ENCODE results near the gene SCRT2. TPM values are rescaled to one million over a fixed set of nuclear protein-coding genes. Genes with fewer than 3 reads are reported as not detected.

Gene SCRT2
- total and polyA plus RNA-seq, 2 of the 8 experiments (the other 6 are each of a cell fraction or from before 2014, with no cell fraction given), result 0.12 to 0.34 TPM

DNA sequence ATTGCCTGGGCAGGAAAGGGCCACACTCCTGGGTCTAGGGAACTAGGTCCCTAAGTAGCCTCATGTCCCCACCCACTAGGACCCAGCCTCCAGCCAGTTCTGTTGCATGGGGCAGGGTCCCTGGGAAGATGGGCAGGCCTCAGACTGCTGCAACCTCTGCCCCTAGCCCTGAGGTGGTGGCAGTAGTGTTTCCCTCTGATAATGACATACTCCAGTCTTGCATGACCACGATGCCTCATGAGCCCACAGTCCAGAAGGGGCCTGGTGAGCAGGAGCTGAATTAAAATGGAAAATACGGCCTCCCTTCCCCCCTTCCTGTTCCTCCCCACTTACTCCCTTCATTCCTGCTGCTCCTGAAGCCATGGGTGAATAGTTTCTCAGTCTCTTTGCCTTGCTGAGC, 36.0 kb upstream of the SCRT2 start:
- H2BK5ac ChIP-seq (ENCODE audit: low read depth, low read length), result no peak overlapping the region
- H2AK5ac ChIP-seq (ENCODE audit: low read depth, low read length), result no peak overlapping the region
- H3K27me3 ChIP-seq (replicated peaks in 1 of 4; ENCODE audit: control insufficient read depth in 3 of 4, extremely low read depth in 1 of 4, insufficient read depth in 3 of 4, low read length in 3 of 4), result peaks cover 1 to 15% (median 12%) of the 10 kb centered on the region in 4 experiments
- no peak overlapping the region for H3K4me3 ChIP-seq (ENCODE audit: extremely low read depth in 1 of 4, insufficient read depth in 2 of 4, low read depth in 3 of 4, low read length in 4 of 4)
- CTCF ChIA-PET (ENCODE audit: partially characterized antibody), result interaction anchor here (0.8 to 1.8 kb wide), 5 partner anchors 8 to 25 kb away, joined by 3 to 4 read pairs (median 3); no protein-coding TSS in a partner anchor
- H2BK20ac ChIP-seq (ENCODE audit: low read length), result no peak overlapping the region; the same call in 1 of the 2 replicates
- no peak overlapping the region for H3K56ac ChIP-seq (replicated peaks; ENCODE audit: insufficient read length, low read depth, low read length)
- H2AFZ ChIP-seq (ENCODE audit: low read length), result no peak overlapping the region
- no peak overlapping the region for H3K9ac ChIP-seq (replicated peaks in 1 of 4; ENCODE audit: extremely low read depth in 1 of 4, low read depth in 3 of 4, low read length in 3 of 4)
- H3K4me2 ChIP-seq (ENCODE audit: insufficient read depth in 1 of 2, low read depth in 2 of 2, low read length in 2 of 2), result no peak overlapping the region; a peak in 1 of 4 replicates
- WGBS, 2 experiments (ENCODE audit: extremely low coverage in 1 of 2, insufficient coverage in 1 of 2, insufficient read length in 1 of 2, insufficient replicate concordance in 2 of 2, low coverage in 1 of 2, low lambda C conversion rate in 2 of 2, missing lambda C conversion rate in 1 of 2), result 80% methylated on average over 2 of the region's 2 CpGs; no CpG with 5 or more reads in 1 of the 2 experiments
- H4K5ac ChIP-seq (ENCODE audit: insufficient read length, low read depth, low read length), result no peak overlapping the region
- no peak overlapping the region for H2BK120ac ChIP-seq (replicated peaks; ENCODE audit: low read depth, low read length)
- H4K8ac ChIP-seq (ENCODE audit: extremely low read depth, insufficient read depth, low read length), result no peak overlapping the region
- H3K4me1 ChIP-seq (replicated peaks in 1 of 4; ENCODE audit: control insufficient read depth in 3 of 4, insufficient read depth in 4 of 4, low read length in 3 of 4), result peaks cover 0 to 8% (median 0%) of the 10 kb centered on the region in 4 experiments; a peak in 1 of 7 replicates
- no peak overlapping the region for H3K18ac ChIP-seq (ENCODE audit: extremely low read depth, low read length)
- H3K79me1 ChIP-seq (ENCODE audit: low read depth, low read length), result no peaks in the 10 kb centered on the region
- DNase-seq (ENCODE audit: low read depth in 1 of 2, low spot score in 2 of 2) (no peak), FAIRE-seq (no peak)
- no peak overlapping the region for H3K4ac ChIP-seq (replicated peaks; ENCODE audit: insufficient read length, low read depth, low read length)
- H3K79me2 ChIP-seq (ENCODE audit: control insufficient read depth in 1 of 2, insufficient read depth in 2 of 2, low read length in 2 of 2), result no peaks in the 10 kb centered on the region
- H4K91ac ChIP-seq (replicated peaks; ENCODE audit: insufficient read length, low read length), result no peak overlapping the region
- H3K9me3 ChIP-seq (ENCODE audit: insufficient read depth in 2 of 2, low read depth in 1 of 2, low read length in 1 of 2), result peaks cover 8 to 14% of the 10 kb centered on the region in 2 experiments; a peak in 2 of 4 replicates
- H3K36me3 ChIP-seq (ENCODE audit: control insufficient read depth in 2 of 4, insufficient read depth in 4 of 4, low read length in 3 of 4), result no peaks in the 10 kb centered on the region
- no peaks in the 10 kb centered on the region for H4K20me1 ChIP-seq (replicated peaks in 1 of 2; ENCODE audit: control insufficient read depth in 1 of 2, insufficient read depth in 2 of 2, low read length in 2 of 2)
- H3K23me2 ChIP-seq (ENCODE audit: low read depth, low read length), result peaks cover 2% of the 10 kb centered on the region; the same call in 1 of the 2 replicates
- H2BK15ac ChIP-seq (ENCODE audit: low read length), result peak overlapping the region; percentile 77; the same call in 1 of the 2 replicates
- H2BK12ac ChIP-seq (ENCODE audit: low read depth, low read length), result no peak overlapping the region; the same call in 1 of the 2 replicates
- H3K14ac ChIP-seq (ENCODE audit: insufficient read length), result no peak overlapping the region
- POLR2A ChIA-PET (ENCODE audit: partially characterized antibody), result interaction anchor here (1.2 kb wide), 1 partner anchor 12 kb away, joined by 3 read pairs; no protein-coding TSS in a partner anchor
- no peak overlapping the region for H3K23ac ChIP-seq (ENCODE audit: insufficient read length)
- H3K27ac ChIP-seq (ENCODE audit: low read depth, low read length), result no peak overlapping the region
- TF ChIP-seq CBX8 (IDR thresholded peaks at IDR 0.05; ENCODE audit: borderline replicate concordance, low read depth, low read length) (no peak), YY1 (IDR thresholded peaks at IDR 0.05; ENCODE audit: low read depth, low read length) (no peak), FOSL1 (IDR thresholded peaks at IDR 0.05; ENCODE audit: insufficient read depth, low read depth, low read length) (no peak), SP1 (IDR thresholded peaks at IDR 0.05; ENCODE audit: low read depth, low read length) (no peak), RAD21 (IDR thresholded peaks at IDR 0.05 in 1 of 2, conservative IDR thresholded peaks at IDR 0.05 in 1 of 2; ENCODE audit: low read depth in 2 of 2, low read length in 2 of 2) (no peak), JUN (IDR thresholded peaks at IDR 0.05; ENCODE audit: low read depth, low read length) (no peak), EP300 (IDR thresholded peaks at IDR 0.05; ENCODE audit: borderline replicate concordance in 1 of 2, low read depth in 2 of 2, low read length in 2 of 2) (no peak), SUZ12 (IDR thresholded peaks at IDR 0.05; ENCODE audit: low read length) (no peak), ASH2L (IDR thresholded peaks at IDR 0.05; ENCODE audit: low read length) (no peak), POLR2A (IDR thresholded peaks at IDR 0.05; ENCODE audit: control extremely low read depth in 1 of 2, low read depth in 2 of 2, low read length in 2 of 2) (no peak), ZNF274 (IDR thresholded peaks at IDR 0.05; ENCODE audit: borderline replicate concordance, extremely low read depth, low read length) (no peak)
- TF ChIP-seq, protein P1, sequence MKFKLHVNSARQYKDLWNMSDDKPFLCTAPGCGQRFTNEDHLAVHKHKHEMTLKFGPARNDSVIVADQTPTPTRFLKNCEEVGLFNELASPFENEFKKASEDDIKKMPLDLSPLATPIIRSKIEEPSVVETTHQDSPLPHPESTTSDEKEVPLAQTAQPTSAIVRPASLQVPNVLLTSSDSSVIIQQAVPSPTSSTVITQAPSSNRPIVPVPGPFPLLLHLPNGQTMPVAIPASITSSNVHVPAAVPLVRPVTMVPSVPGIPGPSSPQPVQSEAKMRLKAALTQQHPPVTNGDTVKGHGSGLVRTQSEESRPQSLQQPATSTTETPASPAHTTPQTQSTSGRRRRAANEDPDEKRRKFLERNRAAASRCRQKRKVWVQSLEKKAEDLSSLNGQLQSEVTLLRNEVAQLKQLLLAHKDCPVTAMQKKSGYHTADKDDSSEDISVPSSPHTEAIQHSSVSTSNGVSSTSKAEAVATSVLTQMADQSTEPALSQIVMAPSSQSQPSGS (IDR thresholded peaks at IDR 0.05; ENCODE audit: low read length), result no peak
